GM21723 (cell line): Measurements from ENCODE around the gene S100A1.

Experiments
- ATAC-seq: cut with Tn5 transposase; IDR thresholded peaks from one replicate; pipeline ENCODE4 v1.9.1; 2021; ENCODE audit warnings: mild to moderate bottlenecking, moderate library complexity; ENCODE audit not compliant: unreplicated experiment

S100A1 gene

DNA sequence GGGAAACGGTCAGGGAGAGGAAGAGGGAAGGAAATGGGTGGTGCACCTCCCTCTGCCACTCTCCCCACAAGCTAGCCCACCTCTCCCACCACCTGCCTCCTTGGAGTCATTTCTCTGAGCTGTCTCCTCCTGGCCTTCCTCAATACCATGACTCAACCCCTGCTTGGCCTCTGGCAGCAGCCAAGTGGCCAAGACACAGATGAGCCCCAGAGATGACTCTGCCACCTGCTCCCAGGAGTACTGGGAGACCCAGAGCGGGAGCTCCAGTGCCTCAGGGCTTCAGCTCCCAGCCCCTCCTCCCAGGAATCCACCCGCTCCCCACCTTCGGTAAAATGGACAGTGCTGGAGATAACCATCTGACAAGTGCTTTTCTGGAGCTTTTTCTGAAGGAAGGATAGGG is 17.9 kb upstream of the S100A1 start:
- no peak for ATAC-seq

DNA sequence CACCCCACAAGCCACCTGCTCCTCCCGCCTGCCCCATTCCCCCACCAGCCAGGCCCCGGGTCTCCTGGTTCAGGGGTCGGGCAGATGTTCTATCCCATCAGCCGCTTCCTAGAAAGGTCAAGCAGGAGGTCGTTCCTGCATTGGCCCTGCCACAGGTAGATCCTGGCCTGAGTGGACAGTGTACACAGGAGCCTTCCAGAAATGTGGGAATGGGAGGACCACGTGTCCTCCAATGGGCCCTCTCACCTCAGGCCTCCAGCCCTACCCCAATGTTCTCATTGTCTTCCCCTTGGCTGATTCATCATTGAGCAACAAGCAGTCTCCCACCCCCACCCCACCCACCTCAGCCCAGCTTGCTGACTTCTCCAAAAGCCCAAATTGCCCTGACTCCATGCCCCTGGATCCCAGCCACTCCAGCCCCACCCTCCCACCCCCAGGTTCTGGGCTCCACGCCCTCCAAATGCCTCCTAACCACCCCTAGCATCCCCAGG is 17.4 kb upstream of the S100A1 start:
- ATAC-seq: no peak

GRCh38 chr1:153611356-153611755 is 16.9 kb upstream of the S100A1 start:
- no peak for ATAC-seq

- ATAC-seq: no peak
Observed at GRCh38 chr1:153612111-153612754, 16.0 kb upstream of the S100A1 start.

DNA sequence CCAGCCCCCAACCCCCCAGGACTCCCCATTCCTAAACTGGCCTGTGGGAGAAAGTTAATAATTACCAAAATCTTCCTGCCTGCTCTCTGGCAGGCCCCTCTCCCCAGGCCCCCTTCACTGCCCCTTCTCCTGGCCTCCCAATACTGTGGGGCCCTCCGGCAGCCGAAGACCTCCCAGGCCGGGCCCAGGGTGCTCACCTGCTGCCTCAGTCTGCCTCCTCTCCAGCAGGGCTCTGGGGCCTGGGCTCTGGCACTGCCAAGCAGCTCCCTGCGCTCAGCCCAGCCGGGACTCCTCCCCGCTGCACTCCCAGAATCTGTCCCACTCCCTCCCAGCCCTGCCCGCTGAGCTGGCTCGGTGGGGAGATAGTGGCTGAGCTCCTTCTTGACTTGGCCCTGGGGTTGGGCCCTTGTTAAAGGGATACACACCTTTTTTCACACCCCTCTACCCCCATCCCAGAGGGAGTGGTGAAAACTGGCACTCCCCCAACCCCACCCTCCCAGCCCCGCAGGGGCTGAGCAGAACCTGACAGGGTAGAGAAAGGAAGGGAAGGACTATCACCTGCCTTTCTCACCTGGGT is 15.4 kb upstream of the S100A1 start, which contains the start of gene S100A16:
Gene S100A16, minus strand, starts transcription at position 383 of the 577 bp plus-strand sequence. CDS start 4,986 bp downstream, outside the sequence.
- ATAC-seq: no peak

DNA sequence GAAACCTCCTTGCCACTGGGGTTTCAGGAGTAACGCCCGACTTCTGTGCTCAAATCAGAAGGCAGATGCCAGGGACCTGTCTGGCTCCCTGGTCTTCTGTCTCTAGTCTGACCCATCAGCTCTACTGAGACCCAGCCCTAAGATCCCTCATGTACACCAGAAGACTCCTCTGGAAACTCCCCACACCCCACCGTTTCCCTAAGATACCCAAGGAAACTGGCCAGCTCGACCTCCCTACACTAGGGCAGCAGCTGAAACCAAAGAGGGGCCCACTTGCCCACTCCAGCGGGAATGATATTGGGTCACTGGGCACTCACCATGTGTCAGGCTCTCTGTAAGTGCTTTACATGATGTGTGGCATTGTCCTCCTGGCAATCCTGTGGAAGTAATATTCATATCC is 14.8 kb upstream of the S100A1 start:
- ATAC-seq: no peak

- no peak for ATAC-seq
Observed at GRCh38 chr1:153614189-153614900, 13.9 kb upstream of the S100A1 start.

GRCh38 chr1:153614906-153615305 is 13.3 kb upstream of the S100A1 start:
- ATAC-seq: no peak

DNA sequence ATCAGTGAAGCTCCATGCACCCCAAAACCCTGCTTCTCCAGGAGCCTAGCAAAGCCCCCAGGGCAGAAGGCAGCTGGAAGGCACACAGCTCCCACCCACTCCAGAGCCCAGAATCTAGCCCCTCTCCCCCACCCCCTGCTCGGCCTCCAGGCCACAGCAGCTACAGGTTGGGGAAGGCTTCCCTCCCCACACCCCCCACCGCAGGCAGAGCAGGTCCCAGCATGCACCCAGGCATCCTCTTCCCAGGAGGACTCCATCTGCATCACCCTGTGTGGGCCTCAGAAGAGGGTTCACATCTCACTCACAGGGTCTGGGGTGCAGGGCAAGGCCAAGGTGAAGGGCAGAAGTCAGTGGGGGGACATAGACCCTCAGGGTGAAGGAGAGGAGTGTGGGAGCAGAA is 12.8 kb upstream of the S100A1 start:
- no peak for ATAC-seq

DNA sequence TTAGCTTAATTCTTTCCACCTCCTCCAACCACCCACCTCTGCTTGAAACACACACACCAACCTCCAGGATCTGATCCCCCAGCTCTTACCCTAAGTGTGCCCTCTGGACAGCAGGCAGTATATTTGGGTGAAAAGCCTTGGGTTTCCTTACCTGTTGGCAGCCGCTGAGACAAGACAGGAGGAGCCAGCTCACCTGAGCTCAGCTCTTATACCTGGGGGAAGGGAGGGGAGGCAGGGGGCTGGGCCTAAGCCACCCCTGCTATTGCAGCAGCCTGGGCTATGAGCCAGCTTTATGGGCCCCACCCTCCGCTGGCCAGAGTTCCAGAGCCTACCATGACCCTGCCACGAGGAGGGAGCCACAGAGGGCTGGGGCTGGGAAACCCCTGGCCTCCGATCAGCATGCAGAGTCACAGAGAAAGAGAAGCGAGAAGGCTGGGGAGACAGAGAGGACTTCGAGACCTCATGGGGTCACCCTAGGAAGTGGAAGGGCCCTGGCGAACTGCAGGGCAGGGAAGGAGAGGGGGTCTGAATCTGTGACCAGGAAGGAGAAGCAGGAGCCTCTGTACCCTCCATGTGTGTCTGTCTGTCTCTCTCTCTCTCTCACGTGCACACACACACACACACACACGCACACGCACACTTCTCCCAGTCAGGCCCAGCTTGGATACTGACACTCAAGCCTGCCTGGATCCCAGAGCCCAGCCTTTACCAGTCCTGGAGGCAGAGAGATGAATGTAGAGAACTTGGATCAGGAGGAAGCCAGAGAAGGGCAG is 11.9 kb upstream of the S100A1 start, which contains the start of gene S100A14:
Gene S100A14, minus strand, starts transcription at position 182 of the 773 bp plus-strand sequence. CDS start 467 bp downstream, outside the sequence.
- ATAC-seq: no peak

DNA sequence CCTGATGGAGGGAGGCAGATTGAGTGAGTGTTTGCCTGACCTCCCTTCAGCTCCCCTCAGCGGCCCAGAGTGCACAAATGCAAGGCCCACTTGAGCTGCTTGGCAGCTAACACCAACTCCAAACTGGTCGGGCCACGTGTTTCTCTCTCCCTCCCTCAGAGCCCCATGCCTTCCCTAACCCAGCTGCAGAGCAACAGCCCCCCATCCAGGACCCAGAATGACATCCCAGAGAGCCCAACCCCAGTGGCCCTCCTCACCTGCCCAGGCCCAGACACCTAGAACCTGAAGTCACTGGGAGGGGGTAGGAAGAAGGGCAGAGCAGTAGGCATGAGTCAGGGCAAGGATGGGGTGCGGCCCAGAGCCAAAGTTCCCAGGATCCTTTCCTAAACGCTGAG is 11.3 kb upstream of the S100A1 start:
- ATAC-seq: no peak

DNA sequence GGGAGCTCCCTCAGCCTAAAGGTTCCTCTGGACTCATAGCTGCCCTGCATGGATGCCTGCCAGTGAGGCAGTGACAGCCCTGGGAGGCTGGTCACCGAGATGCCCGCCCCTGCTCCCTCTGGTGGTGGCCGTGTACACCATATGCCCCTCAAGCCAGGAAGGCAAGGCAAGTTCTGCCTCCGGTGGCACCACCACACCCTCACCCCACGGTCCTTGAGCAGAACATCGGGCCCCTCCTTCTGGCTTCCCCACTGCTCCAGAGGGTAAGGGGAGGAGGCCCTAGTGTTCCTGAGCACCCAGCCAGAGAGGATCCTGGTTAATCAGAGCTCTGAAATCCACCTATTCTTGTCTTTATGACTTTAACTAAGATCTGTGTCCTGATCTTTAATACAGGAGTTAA is 10.6 kb upstream of the S100A1 start:
- ATAC-seq: no peak

DNA sequence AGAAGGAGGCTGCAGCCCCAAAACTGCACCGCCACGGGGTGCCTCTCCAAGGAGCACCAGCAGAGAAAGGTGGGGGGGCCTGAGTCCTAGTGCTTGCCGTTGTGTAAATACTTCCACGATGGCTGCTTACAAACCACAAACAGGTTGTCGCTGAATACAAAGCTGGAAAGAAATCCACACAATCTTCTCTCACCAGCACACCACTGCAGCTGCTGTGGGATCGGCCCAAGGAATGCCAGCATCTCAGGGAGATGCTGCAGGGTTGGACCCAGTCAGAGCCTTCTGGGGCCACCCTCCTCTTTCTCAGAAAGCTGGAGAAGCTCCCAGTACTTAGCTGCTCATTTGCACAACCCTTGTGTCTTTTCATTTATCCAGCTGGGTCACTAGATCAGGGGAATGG is 9.1 kb upstream of the S100A1 start:
- no peak for ATAC-seq

DNA sequence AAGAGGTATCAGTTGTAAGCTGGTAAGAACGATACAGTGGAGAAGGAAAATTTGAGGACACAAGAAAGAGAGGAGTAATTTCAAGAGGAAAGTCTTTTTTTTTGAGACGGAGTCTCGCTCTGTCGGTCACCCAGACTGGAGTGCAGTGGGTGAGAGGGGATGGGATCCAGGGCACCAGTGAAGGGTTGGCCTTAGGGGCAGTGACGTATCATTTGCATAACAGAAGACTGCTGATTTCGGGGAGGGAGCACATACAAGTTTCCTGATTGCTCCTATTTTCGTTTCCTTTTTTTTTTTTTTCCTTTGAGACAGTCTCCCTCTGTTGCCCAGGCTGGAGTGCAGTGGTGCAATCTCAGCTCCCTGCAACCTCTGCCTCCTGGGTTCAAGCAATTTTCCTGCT is 5.1 kb upstream of the S100A1 start:
- no peak for ATAC-seq

DNA sequence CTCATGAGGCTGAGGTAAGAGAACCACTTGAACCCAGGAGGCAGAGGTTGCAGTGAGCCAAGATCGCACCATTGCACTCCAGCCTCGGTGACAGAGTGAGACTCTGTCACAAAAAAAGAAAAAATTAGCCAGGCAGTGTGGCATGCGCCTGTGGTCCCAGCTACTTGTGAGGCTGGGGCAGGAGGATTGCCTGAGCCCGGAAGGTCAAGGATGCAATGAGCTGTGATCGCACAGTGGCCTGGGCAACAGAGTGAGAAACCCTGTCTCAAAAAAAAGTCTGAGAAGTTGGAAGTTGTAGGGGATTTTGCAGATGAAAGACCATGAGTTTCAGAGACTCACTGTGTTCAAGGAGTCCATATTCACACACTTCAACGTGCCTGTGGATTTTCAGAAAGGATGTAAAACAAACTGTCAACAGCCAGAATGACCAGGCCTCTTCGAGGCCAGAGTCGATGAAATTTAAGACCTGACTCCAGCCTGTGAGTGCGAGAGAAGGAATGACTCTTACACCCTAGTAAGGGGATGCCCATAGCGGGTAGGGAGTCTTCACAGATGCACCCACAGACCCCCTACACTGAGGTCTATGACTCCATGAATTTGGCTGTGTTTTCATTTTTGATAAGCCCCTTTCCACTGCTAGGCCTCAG is 3.1 kb upstream of the S100A1 start:
- no peak for ATAC-seq

DNA sequence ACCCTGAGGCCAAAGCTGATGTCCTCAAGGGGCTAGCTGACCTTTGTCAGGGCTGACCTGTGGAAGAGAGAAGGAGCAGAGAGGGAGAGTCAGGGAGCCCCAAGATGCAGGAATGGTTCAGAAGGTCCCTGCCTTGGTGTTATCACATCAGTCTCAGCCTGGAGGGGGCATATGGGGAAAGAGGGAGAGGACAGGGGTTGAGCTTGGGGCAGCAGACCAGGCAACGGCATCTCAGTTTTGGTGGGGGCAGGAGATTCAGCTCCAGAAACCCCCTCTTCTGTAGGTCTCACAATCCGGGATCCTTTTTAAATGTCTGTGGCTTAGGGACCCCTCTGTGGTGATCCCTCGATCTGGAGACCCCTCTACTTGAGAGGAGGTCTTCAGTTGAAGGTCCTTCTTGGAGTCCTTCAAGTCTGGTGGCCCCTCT is 1.7 kb upstream of the S100A1 start:
- no peak for ATAC-seq

DNA sequence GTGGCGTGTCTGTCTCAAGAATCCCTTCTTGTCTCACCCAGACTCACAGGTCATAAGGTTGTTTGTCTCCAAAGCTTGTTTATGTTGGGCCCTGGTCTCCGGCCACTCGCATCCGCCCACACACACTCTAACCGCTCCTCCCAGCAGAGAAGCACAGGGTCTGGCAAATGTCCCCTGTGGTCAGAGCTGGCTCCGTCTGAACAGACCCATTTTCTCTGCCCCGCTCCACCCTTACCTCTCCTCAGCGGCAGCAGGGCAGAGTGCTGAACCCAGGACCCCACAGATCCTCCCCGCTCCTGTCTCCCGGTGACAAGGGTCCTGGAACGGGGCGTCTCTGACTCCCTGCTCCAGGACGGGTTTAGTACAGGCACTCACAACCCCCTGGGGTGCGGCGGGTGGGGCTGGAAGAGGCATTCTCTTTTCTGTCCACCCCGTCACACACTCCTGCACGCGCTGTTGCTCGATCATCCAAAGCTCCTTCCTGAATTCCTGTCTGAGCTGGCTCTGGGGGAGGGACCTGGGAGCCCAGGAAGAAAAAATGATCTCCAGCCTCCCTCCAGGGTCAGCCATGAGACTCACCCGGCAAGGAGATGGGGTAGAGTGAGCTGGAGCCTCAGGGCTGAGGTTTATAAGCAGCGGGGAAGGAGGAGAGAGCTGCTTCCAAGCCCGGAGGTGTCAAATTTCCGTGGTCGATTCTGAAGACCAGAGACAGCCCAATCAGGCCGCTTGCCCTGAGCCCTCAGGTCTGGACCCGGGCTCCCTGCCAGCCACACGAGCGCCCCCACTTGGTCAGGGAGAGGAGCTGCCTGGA is 1.1 kb upstream of the S100A1 start, which contains the start of gene S100A13:
Gene S100A13, minus strand, starts transcription at position 602 of the 811 bp plus-strand sequence. CDS start 1,033 bp downstream, outside the sequence.
- ATAC-seq: no peak

- no peak for ATAC-seq
Observed at GRCh38 chr1:153628638-153629342, 556 bp downstream of the S100A1 start.

- ATAC-seq: no peak
Observed at GRCh38 chr1:153629343-153629665, 1.1 kb downstream of the S100A1 start.
